HUDEP-2 (cell line): ENCODE measurements around the gene SERGEF.

ENCODE experiments used
- DNase-seq, 76 experiments: peaks; one replicate each; lab custom pipeline; 2025; ENCODE audit not compliant: unreplicated experiment in 76 of 76; lab: John Stamatoyannopoulos, UW

Gene SERGEF

DNA sequence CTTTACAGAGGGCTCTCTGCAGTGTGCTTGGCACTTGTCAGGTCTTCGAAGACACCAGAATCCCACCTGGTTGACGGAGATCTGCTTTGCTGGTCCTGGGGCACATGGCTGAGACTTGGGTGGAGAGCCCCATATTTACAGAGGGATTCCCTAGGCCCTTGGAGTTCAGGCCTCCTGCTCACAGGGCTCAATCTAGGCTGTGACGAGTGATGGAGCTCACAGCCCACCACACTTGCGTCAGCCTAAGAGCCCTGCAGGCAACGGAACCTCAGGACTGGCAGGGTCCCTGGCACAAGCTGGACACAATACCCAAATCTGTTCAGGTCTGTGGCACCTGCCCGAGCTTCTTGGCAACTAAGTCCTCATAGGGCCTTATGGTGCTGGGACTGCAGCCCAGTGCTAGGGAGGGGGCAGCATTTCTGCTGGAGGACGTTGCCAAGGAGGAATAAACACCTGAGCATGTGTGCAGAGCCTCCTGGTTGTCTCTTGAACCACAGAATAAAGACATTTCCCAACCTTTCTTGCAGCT, 219.1 kb downstream of the SERGEF start:
- no peak for DNase-seq

DNA sequence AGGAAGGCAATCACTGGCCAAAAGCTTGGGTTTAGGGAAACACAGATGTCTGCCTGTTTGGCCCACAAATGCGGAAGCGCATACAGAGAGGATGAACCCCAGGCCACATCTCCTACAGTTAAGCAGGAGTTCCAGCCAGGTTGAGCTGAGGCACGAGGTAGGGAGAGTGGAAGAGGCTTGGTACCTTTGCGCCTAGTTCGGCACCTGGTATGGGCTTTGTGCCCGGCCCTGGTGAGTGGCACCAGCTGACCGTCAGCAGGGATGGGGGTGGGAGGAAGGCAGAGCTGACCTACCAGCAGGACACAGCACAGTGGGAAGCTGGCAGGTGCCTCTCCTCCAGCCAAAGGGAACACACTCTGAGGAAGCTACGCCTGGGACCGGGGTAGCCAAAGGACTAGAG, 220.7 kb downstream of the SERGEF start:
- no peak for DNase-seq

DNA sequence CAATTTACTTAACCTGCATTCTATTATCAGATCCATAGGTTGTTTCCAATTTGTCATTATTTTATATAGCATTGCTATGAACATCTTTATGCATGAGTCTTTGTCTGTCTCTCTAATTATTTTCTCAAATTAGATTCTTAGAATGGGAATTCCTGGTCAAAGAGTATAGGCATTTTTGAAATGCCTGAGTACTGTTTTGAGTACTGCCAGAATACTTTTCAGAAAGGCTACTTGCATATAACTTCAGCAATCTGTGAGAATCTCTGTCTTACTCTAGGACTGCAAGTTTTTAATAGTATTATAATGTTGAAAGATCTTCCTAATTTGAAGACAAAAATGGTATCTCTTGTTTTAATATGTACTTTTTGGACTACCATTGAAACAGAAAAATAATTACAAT, 221.7 kb downstream of the SERGEF start:
- no peak for DNase-seq

DNA sequence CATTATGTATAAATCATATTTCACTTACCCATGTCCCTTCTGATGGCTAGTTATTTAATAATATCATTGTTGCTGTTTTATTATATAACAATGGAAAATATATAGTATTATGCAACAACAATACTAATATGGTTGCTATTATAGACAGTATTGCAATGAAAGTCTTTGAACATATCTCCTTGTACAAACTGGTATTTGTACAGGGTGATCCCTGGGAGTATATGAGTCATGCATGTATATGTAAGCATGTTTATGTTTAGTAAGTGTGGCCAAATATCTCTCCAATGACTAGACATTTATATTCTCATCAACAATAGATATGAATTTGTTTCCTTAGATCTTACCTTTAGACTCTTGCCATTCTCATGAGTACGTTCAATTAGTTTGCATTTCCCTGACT, 222.4 kb downstream of the SERGEF start:
- no peak for DNase-seq

GRCh38 chr11:17788084-17788483, 224.8 kb downstream of the SERGEF start:
- no peak for DNase-seq

DNA sequence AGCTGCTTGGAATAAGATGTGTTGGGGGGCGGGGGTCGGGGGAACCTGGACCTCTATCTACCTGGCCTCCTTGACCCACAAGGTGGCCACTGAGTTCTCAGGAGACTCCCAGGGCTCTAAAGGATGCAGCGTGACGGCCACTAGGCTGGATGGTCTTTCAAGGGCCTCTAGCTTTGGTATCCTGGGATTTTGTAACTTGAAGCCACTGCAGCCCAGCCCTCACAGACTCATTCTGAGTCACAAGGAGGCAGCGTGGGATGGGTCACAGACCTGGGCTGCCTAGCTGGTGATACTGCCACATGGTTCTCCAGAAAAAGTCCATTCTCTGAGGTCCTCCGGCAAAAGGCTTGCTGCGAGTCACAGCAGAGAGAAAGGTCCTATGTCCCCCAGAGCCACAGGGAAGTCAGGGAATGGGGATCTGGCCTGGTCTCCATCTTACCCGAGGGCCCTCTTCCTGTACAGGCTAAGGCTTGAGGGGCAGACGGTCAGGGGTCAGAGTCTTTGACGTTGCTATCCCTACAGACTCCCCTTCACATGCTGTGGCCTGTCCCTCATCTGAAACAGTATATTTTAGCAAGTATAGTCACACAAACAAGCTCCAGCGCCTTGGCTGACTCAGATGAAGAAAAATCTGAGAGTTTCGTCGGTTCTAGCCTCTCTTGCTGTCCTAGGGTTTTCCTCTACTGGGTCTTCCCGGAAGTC, 225.9 kb downstream of the SERGEF start:
- DNase-seq, result no peak

DNA sequence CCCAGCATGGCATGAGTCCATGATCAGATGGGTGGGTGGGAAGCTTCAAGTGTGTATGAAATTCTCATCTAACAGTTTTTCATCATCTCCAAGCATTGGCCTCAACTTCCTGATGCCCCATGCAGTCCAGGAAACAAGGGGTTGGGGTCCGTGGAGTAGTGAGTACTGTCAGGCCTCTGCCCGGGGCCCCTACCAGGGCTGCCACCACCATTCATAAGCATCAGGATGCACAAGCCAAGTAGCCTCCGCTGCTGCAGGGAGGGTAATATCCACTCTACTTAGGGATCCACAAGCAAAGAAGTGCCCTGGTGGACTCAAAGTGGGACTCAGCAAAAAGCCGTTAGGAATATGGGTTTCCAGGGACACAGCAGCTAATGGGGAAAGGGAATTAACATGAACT, 229.0 kb downstream of the SERGEF start:
- DNase-seq, result no peak

GRCh38 chr11:17782603-17783337, 230.1 kb downstream of the SERGEF start:
- no peak for DNase-seq

DNA sequence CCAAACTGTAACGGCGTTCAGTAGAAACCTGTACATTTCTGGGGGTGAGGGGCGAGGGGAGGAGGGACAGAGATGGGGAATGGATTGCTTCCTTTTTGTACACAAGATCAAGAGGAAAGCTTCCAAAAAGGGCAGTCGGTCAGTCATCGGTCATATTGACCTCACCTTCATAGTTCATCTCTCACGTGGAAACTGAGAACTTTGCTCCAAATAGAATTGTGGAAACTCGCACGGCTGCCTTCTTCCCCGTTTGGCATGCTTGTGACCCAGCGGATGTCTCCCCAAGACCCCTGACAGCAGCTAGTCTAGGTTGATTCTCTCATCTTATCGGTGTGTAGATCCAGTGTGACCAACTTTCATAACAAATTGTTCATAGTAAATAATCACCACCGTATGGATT, 230.7 kb downstream of the SERGEF start:
- DNase-seq, result no peak

- no peak for DNase-seq
These were observed 231.2 kb downstream of the SERGEF start for GRCh38 chr11:17781626-17782025.

DNA sequence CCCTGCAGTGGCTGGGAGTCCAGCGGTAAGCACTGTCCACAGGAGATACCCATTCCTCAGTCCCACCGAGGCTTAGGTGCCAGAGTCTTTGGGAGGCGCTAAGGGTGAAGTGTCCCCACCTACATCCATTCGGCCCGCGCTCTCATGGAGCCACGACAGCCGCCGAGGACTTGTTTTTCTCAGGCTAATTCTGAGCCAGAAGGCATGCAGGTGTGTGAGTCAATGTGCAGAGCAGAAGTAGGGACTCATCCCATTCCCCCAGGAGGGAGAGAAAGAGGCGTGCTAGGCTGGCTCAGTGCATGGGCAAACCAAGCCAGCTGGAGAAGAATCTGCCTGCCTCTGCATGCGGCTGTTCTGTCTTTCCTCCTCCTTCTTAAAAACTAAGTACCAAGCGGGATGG, 231.6 kb downstream of the SERGEF start:
- DNase-seq, result no peak

DNA sequence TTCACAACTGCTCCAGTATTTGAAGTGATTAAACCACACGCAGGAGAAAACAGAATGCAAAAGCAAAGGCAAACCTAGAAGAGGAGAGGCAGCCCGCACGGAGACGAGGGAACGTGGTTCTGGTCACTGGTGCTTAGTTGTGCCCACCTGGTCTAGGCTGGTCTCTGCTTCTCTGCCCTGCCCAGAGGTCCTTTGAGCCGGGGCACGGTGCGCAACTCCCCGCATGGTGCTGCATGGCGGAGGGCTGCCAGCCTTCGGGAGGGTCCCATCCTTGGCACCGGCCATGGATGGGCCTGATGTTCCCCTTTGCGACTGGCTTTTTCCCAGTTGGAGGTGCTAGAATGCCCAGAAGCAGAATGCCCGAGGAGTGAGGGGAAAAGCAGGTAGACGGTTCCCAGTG, 232.2 kb downstream of the SERGEF start:
- DNase-seq, result no peak

DNA sequence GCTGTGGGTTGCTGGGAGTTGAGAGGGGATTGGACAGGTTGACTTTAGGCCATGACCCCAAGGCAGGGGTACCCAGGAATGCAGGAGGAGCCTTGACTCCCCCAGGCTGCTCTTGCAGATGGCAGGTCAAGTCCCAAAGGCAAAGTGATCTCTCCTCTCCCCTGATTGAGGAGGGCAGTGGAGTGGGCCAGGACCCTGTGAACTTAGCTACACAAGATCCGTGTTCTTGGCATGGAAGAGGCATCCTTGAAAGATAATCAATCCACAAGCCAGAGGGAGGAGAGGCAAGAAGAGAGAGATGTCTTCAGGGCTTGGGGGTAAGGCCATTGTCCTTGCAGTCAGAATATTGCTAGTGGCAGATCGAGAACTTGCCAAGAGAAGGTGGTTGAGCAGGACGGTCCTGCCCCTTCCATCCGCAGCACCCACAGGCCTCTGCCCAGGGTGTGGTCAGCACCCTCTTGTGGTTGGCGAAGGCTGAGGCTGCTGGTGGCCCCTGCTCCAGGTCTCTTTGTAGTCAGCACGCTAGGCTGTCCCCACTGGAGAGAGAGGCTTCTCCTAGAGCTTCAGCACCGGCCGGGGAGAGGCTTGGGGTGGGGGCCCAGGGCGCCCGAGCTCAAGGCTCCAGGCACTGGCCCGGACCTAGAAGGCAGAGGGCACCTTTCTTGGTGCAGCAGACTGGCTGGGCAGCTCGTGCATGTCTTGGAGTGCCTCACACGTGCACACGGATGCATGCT, 232.8 kb downstream of the SERGEF start:
- DNase-seq, result no peak

DNA sequence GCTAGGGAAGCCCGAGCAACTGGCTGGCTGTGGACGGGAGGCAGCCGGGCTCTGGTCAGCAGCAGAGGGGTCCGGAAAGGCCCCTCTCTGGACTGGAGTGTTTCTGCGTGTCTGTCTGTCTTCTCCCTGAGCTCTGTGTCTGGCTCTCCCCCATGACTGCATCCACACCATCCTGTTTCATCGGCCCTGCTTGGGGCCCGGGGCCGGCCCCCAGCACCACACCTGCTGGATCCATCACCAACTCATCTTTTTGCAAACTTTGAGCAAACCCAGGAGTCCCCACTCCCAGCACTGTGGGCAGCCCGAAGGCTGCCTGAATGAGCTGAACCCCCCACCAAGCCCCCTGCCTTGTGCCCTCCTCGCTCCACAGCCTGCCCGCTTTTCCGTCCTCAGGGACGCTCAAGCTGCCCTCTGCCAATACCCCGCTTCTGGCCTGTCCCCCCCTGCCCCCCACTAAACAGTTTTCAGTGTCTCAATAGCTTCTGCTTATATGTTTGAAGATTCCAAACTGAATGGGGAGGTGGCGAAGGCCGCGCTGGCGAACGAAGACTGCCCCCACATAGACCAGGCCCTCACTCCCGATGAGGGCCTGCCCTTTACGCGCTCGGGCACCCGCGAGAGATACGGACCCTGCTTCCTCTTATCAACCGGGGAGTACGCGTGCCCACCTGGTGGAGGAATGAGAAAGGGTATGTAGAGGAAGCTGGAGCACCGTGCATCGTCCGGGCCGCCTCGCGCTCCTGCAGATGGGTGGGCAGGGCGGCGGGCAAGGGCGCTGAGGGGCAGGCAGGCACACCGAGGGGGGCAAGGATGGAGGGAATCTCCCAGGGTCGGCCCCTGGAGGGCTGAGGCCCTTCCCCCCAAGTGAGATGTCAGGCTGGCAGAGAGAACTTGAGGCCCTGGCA, 233.6 kb downstream of the SERGEF start:
- DNase-seq, result no peak

DNA sequence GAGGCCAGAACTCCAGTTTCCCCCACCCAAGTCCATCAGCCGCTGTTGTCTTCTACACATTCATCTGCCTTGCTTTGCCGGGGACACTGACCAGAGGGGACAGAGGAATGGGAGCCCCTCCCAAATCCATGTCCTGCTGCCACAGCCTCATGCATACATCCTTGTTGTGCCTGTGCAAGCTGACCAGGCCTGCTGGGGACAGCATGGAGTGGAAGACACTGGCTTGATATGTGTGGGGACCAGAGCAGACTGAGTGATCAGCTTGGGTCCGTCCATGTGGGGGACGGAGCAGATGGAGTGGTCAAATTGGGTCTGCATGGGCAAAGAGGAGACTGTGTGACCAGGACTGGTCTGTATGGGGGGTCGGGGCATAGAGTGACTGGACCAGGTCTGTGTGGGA, 234.5 kb downstream of the SERGEF start:
- no peak for DNase-seq

GRCh38 chr11:17777738-17778091, 235.1 kb downstream of the SERGEF start:
- no peak for DNase-seq

DNA sequence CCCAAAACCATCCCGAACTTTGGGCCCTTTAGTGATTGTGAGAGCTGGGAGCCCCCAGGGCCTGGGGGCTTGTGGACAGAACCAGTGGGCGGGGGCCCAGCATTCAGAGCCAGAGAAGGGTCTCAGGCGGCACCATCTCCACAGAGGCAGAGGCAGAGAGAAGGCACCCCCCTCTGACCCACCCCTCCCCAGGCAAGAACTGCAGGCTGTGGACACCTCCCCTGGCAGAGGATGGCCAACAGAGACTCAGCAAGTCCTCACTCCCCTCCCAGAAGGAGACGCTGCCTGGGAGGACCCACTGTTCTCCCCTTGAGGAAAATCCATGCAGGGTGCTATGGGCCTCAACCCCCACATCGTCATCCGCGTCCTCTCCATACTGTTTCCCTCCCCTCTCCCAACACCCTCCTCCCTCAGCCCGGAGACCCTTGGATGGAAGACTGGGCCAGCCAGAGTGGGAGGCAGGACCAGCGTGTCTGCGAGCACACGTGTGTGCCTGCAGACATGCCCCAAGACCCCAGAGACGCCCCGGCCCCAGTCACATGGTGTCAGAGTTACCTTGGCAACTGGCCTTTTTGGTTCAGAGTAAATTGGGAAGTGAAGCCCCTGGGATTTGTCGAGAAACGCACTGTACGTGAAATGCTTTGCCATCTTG, 235.6 kb downstream of the SERGEF start:
- no peak for DNase-seq

DNA sequence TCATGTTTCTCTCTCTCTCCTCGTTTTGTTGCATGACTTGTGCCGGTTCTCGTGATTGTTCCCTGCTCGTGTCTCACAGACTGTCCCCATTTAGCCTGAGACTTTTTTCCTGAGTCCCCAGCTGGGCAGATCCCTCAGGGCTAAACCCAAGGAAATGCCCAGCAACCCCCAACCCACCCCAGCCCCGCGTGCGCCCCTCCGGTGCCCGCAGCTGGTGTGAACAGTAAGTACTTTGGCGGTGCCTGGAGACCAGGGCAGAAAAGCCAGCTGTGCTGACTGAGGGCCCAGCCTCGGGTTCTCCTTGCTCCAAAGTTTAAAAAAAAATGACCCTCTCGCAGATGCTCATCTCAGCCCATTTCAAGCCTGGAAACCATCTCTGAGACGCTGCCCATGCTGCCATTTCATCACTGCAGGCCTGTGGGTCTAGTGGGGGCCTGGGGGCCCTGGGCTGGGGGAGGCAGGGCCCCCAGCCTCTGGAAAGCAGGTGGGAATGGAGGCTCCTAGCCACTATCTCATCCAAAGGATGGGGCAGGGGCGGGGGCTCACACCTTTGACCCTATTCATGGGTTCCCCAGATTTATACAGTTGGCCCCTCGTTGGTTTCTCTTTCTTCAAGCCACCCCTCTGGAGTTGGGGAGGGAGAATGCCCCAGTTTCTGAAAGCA, 236.5 kb downstream of the SERGEF start:
- no peak for DNase-seq

- no peak for DNase-seq
These were observed 237.2 kb downstream of the SERGEF start for GRCh38 chr11:17775507-17776211.
